K562 (cell line): Measurements from ENCODE around the gene CAV1. TPM values are rescaled to one million over a fixed set of nuclear protein-coding genes. Genes with fewer than 3 reads are reported as not detected.

ENCODE experiments used
- CBX5 ChIP-seq: IDR thresholded peaks from 2 replicates; pipeline ENCODE4 v1.6.1; 2014; ENCODE audit warnings: low read depth, borderline replicate concordance
- CTCF ChIP-seq, 3 experiments: IDR thresholded peaks in 2 of 3; conservative IDR thresholded peaks in 1 of 3; 2 replicates each; pipeline ENCODE4 v1.5.1; 2011 to 2012; ENCODE audit warnings: low read length in 3 of 3, mild to moderate bottlenecking in 3 of 3, control low read depth in 2 of 3, improper control_type of control experiment in 1 of 3, inconsistent platforms in 1 of 3, low read depth in 1 of 3, mixed read lengths in 1 of 3, moderate library complexity in 1 of 3; ENCODE audit not compliant: insufficient read depth in 2 of 3
- EHMT2 ChIP-seq: fragments of 450-650 bp; IDR thresholded peaks from 2 replicates; pipeline ENCODE4 v1.6.1; 2018; ENCODE audit warnings: antibody characterized with exemption
- HDAC1 ChIP-seq, 2 experiments: fragments of 450-650 bp; IDR thresholded peaks; 2 replicates each; pipeline ENCODE4 v1.6.1; 2016 to 2017; ENCODE audit warnings: inconsistent platforms in 1 of 2, mild to moderate bottlenecking in 1 of 2, moderate library complexity in 1 of 2
- KAT8 ChIP-seq: fragments of 450-650 bp; IDR thresholded peaks from 2 replicates; pipeline ENCODE4 v1.6.1; 2016; ENCODE audit warnings: low read depth, mild to moderate bottlenecking
- LEF1 ChIP-seq: fragments of 450-650 bp; IDR thresholded peaks from 2 replicates; pipeline ENCODE4 v1.6.1; 2016; ENCODE audit warnings: mild to moderate bottlenecking
- NR2C1 ChIP-seq, 2 experiments: fragments of 450-650 bp; IDR thresholded peaks; 2 replicates each; pipeline ENCODE4 v1.6.1; 2017; ENCODE audit warnings: mild to moderate bottlenecking in 2 of 2, antibody characterized with exemption in 1 of 2, inconsistent platforms in 1 of 2, missing compliant biosample characterization in 1 of 2, missing genetic modification characterization in 1 of 2
- PURB ChIP-seq: sonication (generic); formaldehyde crosslinking; IDR thresholded peaks from 2 replicates; pipeline ENCODE4 v1.9.0; 2021; ENCODE audit warnings: low read depth, mild to moderate bottlenecking, missing genetic modification reagents
- U2AF2 ChIP-seq: fragments of 200-400 bp; formaldehyde crosslinking; optimal IDR thresholded peaks from 2 replicates; pipeline ENCODE3; 2017; ENCODE audit warnings: low read depth, mild to moderate bottlenecking, low read length
- ZNF655 ChIP-seq: fragments of 250-450 bp; sonication (Bioruptor Pico); IDR thresholded peaks from 2 replicates; pipeline ENCODE4 v1.5.0; 2021
- polyA plus RNA-seq, 8 experiments: library from polyadenylated mRNA; depleted of rRNA in 4 of 8; stranded (reverse) in 5 of 8; unstranded in 3 of 8; fragments of >200 nt; fragmentation: Nextera tagmentation in 2 of 8; fragmentation: Illumina TruSeq in 1 of 8; extraction: Ambion mirVana in 2 of 8; extraction: Trizol in 1 of 8; gene quantifications; 2 replicates each; pipeline versions ENCODE4 v1.2.1 to v1.2.3, GENCODE V29; 2011 to 2014; ENCODE audit warnings: inconsistent platforms in 1 of 8, missing spikeins in 1 of 8
- total RNA-seq, 7 experiments: library from RNA; depleted of rRNA in 6 of 7; stranded (reverse); fragments of >200 nt in 6 of 7; fragmentation: Illumina TruSeq in 2 of 7; extraction: Trizol in 2 of 7; gene quantifications; 2 replicates each; pipeline versions ENCODE4 v1.2.1 to v1.2.3, GENCODE V29; 2011 to 2021; ENCODE audit warnings: low replicate concordance in 1 of 7
- TF ChIP-seq, protein P1 (sequence below): fragments of 250-450 bp; sonication (Bioruptor Pico); IDR thresholded peaks from 2 replicates; pipeline ENCODE4 v1.9.0; 2021; ENCODE audit warnings: mild to moderate bottlenecking, inconsistent platforms
- TF ChIP-seq, protein P2 (sequence below), 2 experiments: fragments of 450-650 bp; formaldehyde crosslinking in 1 of 2; IDR thresholded peaks; 2 replicates each; pipeline versions ENCODE4 v1.4.0 to v1.6.1; 2014 to 2020; ENCODE audit warnings: mild to moderate bottlenecking in 2 of 2, borderline replicate concordance in 1 of 2, low read depth in 1 of 2

Gene CAV1
- total and polyA plus RNA-seq, 9 of the 15 experiments (the other 6 are each of a cell fraction or from before 2014, with no cell fraction given): 0.08 to 1.5 (median 0.63) TPM

DNA sequence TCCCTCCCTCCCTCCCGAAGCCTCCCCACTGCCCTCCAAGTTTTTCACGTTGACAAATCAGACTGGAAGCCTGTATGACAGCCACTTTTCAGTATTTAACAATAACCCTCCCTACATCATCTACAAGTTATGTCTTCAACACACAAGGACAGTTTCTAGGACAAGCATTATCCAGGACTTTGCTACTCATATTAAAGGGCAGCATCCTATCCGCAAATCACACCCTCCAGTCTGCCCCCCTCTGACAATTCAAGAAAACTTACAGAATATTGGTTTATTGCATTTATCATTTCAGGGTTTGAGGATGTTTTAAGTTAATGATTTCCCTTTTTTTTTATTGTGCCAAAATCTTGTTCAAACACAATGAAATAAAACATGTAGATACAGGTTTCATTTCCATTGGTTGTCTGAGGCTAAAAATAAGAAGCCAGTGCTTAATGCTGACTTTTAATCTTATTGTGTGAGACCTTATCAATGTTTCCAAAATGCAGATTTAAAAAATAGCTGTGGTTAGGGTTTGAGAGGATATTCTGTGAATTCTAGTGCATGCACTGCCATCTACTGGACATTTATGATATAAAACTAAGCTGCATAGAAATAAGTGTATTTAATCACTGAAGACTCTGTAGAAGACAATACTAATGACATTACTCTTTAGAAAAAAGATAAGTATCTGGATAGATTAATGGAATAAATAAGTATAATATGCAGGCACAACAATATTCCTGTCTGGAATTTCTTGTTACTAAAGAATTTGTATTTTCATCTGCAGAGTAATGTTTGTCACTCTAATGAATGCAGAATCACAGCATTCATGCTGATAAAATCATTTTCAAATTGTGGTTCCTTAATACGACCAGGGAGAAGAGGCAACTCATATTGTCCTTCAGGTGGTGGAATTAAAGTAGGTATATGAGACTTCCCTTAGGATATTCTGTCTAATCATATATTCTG, 64.1 kb downstream of the CAV1 start (continued):
- TF ChIP-seq CTCF (IDR thresholded peaks at IDR 0.05 in 2 of 3, conservative IDR thresholded peaks at IDR 0.05 in 1 of 3; ENCODE audit: insufficient read depth in 2 of 3, low read depth in 1 of 3, low read length in 3 of 3): peak; percentile 45 to 95 (median 65); a peak in 4 of 6 replicates
- TF ChIP-seq PURB (CRISPR knock-in tag): no peak
- TF ChIP-seq ZNF655 (CRISPR knock-in tag): no peak
- no peak for TF ChIP-seq KAT8
- no peak for TF ChIP-seq U2AF2
- TF ChIP-seq, protein P1, sequence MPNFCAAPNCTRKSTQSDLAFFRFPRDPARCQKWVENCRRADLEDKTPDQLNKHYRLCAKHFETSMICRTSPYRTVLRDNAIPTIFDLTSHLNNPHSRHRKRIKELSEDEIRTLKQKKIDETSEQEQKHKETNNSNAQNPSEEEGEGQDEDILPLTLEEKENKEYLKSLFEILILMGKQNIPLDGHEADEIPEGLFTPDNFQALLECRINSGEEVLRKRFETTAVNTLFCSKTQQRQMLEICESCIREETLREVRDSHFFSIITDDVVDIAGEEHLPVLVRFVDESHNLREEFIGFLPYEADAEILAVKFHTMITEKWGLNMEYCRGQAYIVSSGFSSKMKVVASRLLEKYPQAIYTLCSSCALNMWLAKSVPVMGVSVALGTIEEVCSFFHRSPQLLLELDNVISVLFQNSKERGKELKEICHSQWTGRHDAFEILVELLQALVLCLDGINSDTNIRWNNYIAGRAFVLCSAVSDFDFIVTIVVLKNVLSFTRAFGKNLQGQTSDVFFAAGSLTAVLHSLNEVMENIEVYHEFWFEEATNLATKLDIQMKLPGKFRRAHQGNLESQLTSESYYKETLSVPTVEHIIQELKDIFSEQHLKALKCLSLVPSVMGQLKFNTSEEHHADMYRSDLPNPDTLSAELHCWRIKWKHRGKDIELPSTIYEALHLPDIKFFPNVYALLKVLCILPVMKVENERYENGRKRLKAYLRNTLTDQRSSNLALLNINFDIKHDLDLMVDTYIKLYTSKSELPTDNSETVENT (CRISPR knock-in tag): no peak
- TF ChIP-seq EHMT2: no peak
- TF ChIP-seq CBX5: no peak
- TF ChIP-seq NR2C1 (IDR thresholded peaks at IDR 0.05): no peak
- no peak for TF ChIP-seq NR2C1 (tag; IDR thresholded peaks at IDR 0.05)
- TF ChIP-seq, protein P2, sequence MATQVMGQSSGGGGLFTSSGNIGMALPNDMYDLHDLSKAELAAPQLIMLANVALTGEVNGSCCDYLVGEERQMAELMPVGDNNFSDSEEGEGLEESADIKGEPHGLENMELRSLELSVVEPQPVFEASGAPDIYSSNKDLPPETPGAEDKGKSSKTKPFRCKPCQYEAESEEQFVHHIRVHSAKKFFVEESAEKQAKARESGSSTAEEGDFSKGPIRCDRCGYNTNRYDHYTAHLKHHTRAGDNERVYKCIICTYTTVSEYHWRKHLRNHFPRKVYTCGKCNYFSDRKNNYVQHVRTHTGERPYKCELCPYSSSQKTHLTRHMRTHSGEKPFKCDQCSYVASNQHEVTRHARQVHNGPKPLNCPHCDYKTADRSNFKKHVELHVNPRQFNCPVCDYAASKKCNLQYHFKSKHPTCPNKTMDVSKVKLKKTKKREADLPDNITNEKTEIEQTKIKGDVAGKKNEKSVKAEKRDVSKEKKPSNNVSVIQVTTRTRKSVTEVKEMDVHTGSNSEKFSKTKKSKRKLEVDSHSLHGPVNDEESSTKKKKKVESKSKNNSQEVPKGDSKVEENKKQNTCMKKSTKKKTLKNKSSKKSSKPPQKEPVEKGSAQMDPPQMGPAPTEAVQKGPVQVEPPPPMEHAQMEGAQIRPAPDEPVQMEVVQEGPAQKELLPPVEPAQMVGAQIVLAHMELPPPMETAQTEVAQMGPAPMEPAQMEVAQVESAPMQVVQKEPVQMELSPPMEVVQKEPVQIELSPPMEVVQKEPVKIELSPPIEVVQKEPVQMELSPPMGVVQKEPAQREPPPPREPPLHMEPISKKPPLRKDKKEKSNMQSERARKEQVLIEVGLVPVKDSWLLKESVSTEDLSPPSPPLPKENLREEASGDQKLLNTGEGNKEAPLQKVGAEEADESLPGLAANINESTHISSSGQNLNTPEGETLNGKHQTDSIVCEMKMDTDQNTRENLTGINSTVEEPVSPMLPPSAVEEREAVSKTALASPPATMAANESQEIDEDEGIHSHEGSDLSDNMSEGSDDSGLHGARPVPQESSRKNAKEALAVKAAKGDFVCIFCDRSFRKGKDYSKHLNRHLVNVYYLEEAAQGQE (IDR thresholded peaks at IDR 0.05; ENCODE audit: borderline replicate concordance): peak; percentile 91
- TF ChIP-seq, protein P2 (CRISPR knock-in tag; IDR thresholded peaks at IDR 0.05; ENCODE audit: low read depth): no peak
- no peak for TF ChIP-seq LEF1
- no peak for TF ChIP-seq HDAC1 (IDR thresholded peaks at IDR 0.05)
